Measurements from ENCODE around the gene OPN5. TPM values are rescaled to one million over a fixed set of nuclear protein-coding genes. Genes with fewer than 3 reads are reported as not detected.

Gene OPN5
- total RNA-seq, 1 donor: not detected

DNA sequence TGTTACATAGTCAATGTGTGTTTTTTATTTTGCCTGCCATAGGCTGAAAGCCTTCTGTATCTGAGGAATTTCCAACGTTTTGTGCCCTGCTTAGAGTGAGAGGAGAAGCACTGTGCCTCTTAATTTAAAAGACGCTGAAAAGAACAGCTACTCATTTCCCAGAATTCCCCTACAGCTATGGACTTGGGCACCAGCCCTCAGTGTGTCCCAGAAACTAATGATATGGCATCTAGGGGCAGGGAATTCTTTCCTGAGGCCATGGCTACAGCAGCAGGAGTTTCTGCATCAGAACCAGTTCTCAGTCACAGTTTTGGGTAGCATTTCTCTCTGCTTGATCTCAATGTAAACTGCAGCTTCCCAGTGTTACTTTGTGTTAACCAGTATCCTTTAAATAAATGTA is 20.2 kb downstream of the OPN5 start:
- H3K4me3 ChIP-seq (ENCODE audit: low read depth, low read length): no peak overlapping the region
- no peak for DNase-seq (ENCODE audit: low read depth)
- TF ChIP-seq, protein P1, sequence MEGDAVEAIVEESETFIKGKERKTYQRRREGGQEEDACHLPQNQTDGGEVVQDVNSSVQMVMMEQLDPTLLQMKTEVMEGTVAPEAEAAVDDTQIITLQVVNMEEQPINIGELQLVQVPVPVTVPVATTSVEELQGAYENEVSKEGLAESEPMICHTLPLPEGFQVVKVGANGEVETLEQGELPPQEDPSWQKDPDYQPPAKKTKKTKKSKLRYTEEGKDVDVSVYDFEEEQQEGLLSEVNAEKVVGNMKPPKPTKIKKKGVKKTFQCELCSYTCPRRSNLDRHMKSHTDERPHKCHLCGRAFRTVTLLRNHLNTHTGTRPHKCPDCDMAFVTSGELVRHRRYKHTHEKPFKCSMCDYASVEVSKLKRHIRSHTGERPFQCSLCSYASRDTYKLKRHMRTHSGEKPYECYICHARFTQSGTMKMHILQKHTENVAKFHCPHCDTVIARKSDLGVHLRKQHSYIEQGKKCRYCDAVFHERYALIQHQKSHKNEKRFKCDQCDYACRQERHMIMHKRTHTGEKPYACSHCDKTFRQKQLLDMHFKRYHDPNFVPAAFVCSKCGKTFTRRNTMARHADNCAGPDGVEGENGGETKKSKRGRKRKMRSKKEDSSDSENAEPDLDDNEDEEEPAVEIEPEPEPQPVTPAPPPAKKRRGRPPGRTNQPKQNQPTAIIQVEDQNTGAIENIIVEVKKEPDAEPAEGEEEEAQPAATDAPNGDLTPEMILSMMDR (IDR thresholded peaks at IDR 0.05; ENCODE audit: insufficient read depth, low read depth, low read length): no peak

DNA sequence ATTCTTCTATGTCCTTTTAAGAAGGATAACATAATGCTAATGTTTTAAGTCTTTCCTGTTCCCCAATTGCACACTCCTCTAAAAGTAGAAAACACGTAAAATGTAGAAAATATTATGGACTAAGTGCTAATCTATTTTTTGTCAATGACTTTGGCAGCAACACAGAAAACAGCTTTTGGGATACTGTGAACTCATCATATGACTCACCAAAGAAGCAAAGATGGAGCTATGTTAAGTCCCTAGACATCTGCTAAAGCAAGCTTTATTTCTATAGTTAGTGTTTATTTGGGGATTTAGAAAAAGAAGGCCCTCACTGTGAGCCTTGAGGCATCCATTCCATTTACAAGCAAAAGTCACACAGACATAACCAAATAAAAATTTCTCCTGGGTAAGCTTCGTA is 23.0 kb downstream of the OPN5 start:
- H3K4me3 ChIP-seq (ENCODE audit: low read depth, low read length): no peak overlapping the region
- TF ChIP-seq, protein P1 (IDR thresholded peaks at IDR 0.05; ENCODE audit: insufficient read depth, low read depth, low read length): no peak
- DNase-seq (ENCODE audit: low read depth): no peak

DNA sequence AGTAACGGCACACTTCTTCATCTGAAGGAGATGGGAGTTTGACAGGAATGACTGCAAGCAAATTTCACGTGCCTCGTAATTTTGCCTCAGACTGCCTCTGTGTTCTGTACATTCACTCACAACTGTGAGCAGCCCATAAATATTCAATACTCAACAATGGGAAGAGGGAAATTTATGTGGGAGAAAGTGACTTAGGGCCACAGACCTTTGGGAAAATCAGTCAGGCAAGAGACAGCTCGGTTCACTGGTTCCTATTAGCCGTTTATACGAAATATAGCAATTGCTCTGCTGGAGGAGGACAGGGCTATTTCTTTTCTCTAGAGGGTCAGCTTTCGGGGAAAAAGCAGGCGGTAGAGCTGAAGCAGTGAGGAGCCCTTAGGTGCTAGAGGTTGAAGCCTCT is 28.0 kb downstream of the OPN5 start:
- DNase-seq (ENCODE audit: low read depth): no peak
- TF ChIP-seq, protein P1 (IDR thresholded peaks at IDR 0.05; ENCODE audit: insufficient read depth, low read depth, low read length): no peak
- no peak overlapping the region for H3K4me3 ChIP-seq (ENCODE audit: low read depth, low read length)

DNA sequence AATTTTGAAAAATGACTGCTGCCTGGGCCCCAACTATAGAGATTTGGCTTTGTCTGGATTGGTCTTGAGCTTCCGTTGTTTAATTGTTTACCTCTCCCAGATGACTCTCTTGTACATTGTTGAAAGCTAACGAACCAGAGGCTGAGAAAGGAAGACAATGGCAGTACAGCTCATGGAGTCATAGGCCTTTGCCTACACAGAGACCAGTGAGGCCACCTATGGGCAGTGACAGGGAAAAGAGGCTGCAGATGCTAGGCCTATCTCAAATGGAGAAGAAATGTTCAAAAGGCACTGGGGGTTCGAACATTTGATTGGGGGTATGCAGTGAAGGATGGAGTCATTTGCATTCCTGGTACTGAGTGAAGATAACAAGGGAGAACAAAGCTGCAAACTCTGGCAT is 29.1 kb downstream of the OPN5 start:
- TF ChIP-seq, protein P1 (IDR thresholded peaks at IDR 0.05; ENCODE audit: insufficient read depth, low read depth, low read length): no peak
- H3K4me3 ChIP-seq (ENCODE audit: low read depth, low read length): no peak overlapping the region
- DNase-seq (ENCODE audit: low read depth): no peak

DNA sequence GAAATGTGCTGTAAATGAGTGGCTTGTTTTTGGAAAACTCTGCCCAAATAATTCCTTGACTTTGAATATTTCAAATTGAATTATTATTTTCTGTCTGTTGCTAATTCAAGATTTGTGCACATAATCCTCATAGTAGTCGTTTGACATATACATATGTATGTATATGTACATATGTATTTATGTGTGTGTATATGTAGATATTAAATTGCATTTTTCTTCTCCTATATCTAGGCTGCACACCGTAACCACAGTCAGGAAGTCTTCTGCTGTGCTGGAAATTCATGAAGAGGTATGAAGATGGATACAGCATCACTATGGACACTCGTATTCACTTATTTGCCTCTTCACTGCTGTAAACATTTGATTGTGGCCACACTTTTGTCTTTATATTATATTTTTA is 29.6 kb downstream of the OPN5 start:
- H3K4me3 ChIP-seq (ENCODE audit: low read depth, low read length): no peak overlapping the region
- TF ChIP-seq, protein P1 (IDR thresholded peaks at IDR 0.05; ENCODE audit: insufficient read depth, low read depth, low read length): no peak
- DNase-seq (ENCODE audit: low read depth): no peak

DNA sequence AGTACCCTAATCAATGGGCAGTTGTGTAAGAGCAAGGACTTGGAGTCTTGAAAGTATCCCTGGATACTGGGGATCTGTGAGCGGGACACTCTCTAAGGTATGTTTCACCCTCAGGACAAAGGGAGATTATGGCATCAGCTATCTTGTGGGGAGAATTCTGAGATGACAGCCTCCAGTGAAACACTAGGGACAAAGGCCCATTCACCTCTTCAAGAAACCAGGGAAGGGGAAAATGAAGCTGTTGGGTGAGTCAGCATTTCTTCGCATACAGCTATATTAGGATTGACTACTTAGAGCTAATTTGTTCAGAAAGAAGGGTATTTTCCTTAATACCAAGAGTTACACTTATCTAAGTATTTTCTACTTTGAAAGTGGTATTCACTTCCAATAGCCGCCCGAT is 35.9 kb downstream of the OPN5 start:
- no peak for DNase-seq (ENCODE audit: low read depth)
- TF ChIP-seq, protein P1 (IDR thresholded peaks at IDR 0.05; ENCODE audit: insufficient read depth, low read depth, low read length): no peak
- no peak overlapping the region for H3K4me3 ChIP-seq (ENCODE audit: low read depth, low read length)

DNA sequence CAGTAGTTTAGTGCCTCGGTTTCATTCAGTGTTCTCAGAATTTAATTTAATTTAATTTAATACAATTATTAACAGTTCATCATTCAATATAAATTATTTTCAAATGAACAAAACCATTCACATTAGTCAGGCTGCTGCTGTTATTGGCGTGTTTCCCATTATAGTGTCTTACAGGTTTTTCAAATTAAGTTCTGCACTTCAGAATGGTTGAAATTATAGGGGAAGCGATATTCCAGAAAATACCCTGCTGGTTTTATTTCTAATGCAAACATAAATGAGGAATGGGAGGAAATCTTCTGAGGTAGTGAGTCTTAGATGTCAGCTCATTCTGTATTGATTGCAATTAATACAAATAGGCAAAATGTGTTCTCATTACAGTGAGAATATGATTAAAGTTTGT is 37.6 kb downstream of the OPN5 start:
- TF ChIP-seq, protein P1 (IDR thresholded peaks at IDR 0.05; ENCODE audit: insufficient read depth, low read depth, low read length): no peak
- no peak overlapping the region for H3K4me3 ChIP-seq (ENCODE audit: low read depth, low read length)
- no peak for DNase-seq (ENCODE audit: low read depth)

Data from fibroblast of villous mesenchyme (primary cell).